A549 (cell line): ENCODE results near the gene FAM199X. TPM values are rescaled to one million over a fixed set of nuclear protein-coding genes. Genes with fewer than 3 reads are reported as not detected.

ENCODE experiments used
- ATAC-seq, 2 experiments: fragments of 200-7000 bp in 1 of 2; fragments of >200 bp in 1 of 2; cut with Nextera tagmentation in 1 of 2; cut with Tn5 transposase in 1 of 2; 3 replicates each; pipeline versions ENCODE4 v1.8.0 to v1.9.1; 2018 to 2020; ENCODE audit warnings: mild to moderate bottlenecking in 1 of 2, moderate library complexity in 1 of 2
- CTCF ChIA-PET: fragments of 300-600 bp; sonication (Branson Sonifier 250); formaldehyde crosslinking; extraction: SDS; loops from one replicate; lab custom pipeline; 2021; ENCODE audit warnings: antibody characterized with exemption, inconsistent platforms; lab: Yijun Ruan, JAX
- POLR2A ChIA-PET: fragments of 350-600 bp; formaldehyde crosslinking; extraction: SDS; loops from one replicate; lab custom pipeline; 2021; ENCODE audit warnings: antibody characterized with exemption, inconsistent platforms; lab: Yijun Ruan, JAX
- DNase-seq, 2 experiments: peaks; one replicate each; pipeline versions ENCODE4 v3.0.0 to v3.0.0-alpha.2; 2011 to 2016; ENCODE audit warnings: low read depth in 1 of 2, low spot score in 1 of 2
- FAIRE-seq: peaks from 2 replicates; lab custom pipeline; 2011; peaks lifted over from hg19 to GRCh38; lab: Jason Lieb, UNC
- H3K27ac ChIP-seq, 2 experiments: fragments of >200 bp; sonication (Bioruptor Twin); formaldehyde crosslinking; 3 replicates each; pipeline ENCODE4 v1.5.1; 2016 to 2017
- H3K4me1 ChIP-seq: fragments of >200 bp; sonication (Bioruptor Twin); formaldehyde crosslinking; 3 replicates; pipeline ENCODE4 v1.6.1; 2016
- H3K4me2 ChIP-seq: fragments of >200 bp; sonication (Bioruptor Twin); formaldehyde crosslinking; 3 replicates; pipeline ENCODE4 v1.6.1; 2016
- H3K4me3 ChIP-seq: fragments of >200 bp; sonication (Bioruptor Twin); formaldehyde crosslinking; 3 replicates; pipeline ENCODE4 v1.5.1; 2016
- H3K9me3 ChIP-seq: fragments of >200 bp; sonication (Bioruptor Twin); formaldehyde crosslinking; 3 replicates; pipeline ENCODE4 v1.6.1; 2016
- BCL3 ChIP-seq: fragments of >200 bp; sonication (Bioruptor Twin); formaldehyde crosslinking; IDR thresholded peaks from 3 replicates; pipeline ENCODE4 v1.6.1; 2016
- CHD4 ChIP-seq: fragments of 200-600 bp; sonication (generic); IDR thresholded peaks from 2 replicates; pipeline ENCODE4 v1.6.1; 2016; ENCODE audit warnings: antibody characterized with exemption, mild to moderate bottlenecking, borderline replicate concordance
- E2F6 ChIP-seq: IDR thresholded peaks from 2 replicates; pipeline ENCODE4 v1.6.1; 2012; ENCODE audit warnings: low read depth, borderline replicate concordance
- EHF ChIP-seq: fragments of 250-450 bp; sonication (Bioruptor Pico); IDR thresholded peaks from 2 replicates; pipeline ENCODE4 v1.5.0; 2020; ENCODE audit warnings: mild to moderate bottlenecking
- FOSB ChIP-seq: fragments of 250-450 bp; sonication (Bioruptor Pico); IDR thresholded peaks from 2 replicates; pipeline ENCODE4 v1.5.0; 2020; ENCODE audit warnings: mild to moderate bottlenecking, moderate library complexity
- FOXS1 ChIP-seq: fragments of 250-450 bp; sonication (Bioruptor Pico); IDR thresholded peaks from 2 replicates; pipeline ENCODE4 v1.5.0; 2020; ENCODE audit warnings: mild to moderate bottlenecking, moderate library complexity
- HMGXB4 ChIP-seq: fragments of 250-450 bp; sonication (Bioruptor Pico); IDR thresholded peaks from 2 replicates; pipeline ENCODE4 v1.5.0; 2021; ENCODE audit warnings: mild to moderate bottlenecking, moderate library complexity, borderline replicate concordance
- JUNB ChIP-seq: fragments of >200 bp; sonication (Bioruptor Twin); formaldehyde crosslinking; IDR thresholded peaks from 2 replicates; pipeline ENCODE4 v1.6.1; 2016
- KDM5A ChIP-seq: fragments of 200-600 bp; sonication (generic); IDR thresholded peaks from 2 replicates; pipeline ENCODE4 v1.6.1; 2016; ENCODE audit warnings: antibody characterized with exemption, mild to moderate bottlenecking
- MAFK ChIP-seq: fragments of 450-650 bp; IDR thresholded peaks from 2 replicates; pipeline ENCODE4 v1.6.1; 2014; ENCODE audit not compliant: partially characterized antibody
- NR3C1 ChIP-seq: fragments of >200 bp; sonication (Bioruptor Twin); formaldehyde crosslinking; IDR thresholded peaks from 3 replicates; pipeline ENCODE4 v1.6.1; 2017
- RARB ChIP-seq: fragments of 250-450 bp; sonication (Bioruptor Pico); IDR thresholded peaks from 2 replicates; pipeline ENCODE4 v1.8.0; 2021; ENCODE audit warnings: mild to moderate bottlenecking, moderate library complexity
- RCOR1 ChIP-seq: fragments of 150-350 bp; IDR thresholded peaks from 2 replicates; pipeline ENCODE4 v1.6.1; 2014; ENCODE audit warnings: antibody characterized with exemption, low read length, low read depth
- RNF2 ChIP-seq: fragments of 200-600 bp; sonication (generic); IDR thresholded peaks from 2 replicates; pipeline ENCODE4 v1.6.1; 2016; ENCODE audit warnings: low read depth, mild to moderate bottlenecking, antibody characterized with exemption, moderate library complexity, borderline replicate concordance
- TP53 ChIP-seq: fragments of 250-450 bp; sonication (Bioruptor Pico); IDR thresholded peaks from 2 replicates; pipeline ENCODE4 v1.5.0; 2021; ENCODE audit warnings: mild to moderate bottlenecking, moderate library complexity
- WGBS: methylation state at CpG from one replicate; pipeline ENCODE4 v1.1.6; 2017; ENCODE audit errors: missing lambda C conversion rate; 5-methylcytosine and 5-hydroxymethylcytosine counted together
- polyA plus RNA-seq, 4 experiments: library from polyadenylated mRNA; depleted of rRNA in 3 of 4; stranded (reverse); fragments of >200 nt; fragmentation: RNase III in 1 of 4; extraction: RNeasy Plus Mini Kit Qiagen cat#74134 plus additional on column Dnase treatment in 1 of 4; gene quantifications; 2 replicates in 3 of 4; 3 replicates in 1 of 4; pipeline ENCODE4 v1.2.3, GENCODE V29; 2011 to 2017
- TF ChIP-seq, protein P1 (sequence below): fragments of >200 bp; sonication (Bioruptor Twin); formaldehyde crosslinking; IDR thresholded peaks from 3 replicates; pipeline ENCODE4 v1.5.1; 2016
- TF ChIP-seq, protein P2 (sequence below): fragments of 450-650 bp; IDR thresholded peaks from 2 replicates; pipeline ENCODE4 v1.6.1; 2014; ENCODE audit warnings: antibody characterized with exemption
- TF ChIP-seq, protein P3 (sequence below): fragments of 200-600 bp; sonication (generic); IDR thresholded peaks from 2 replicates; pipeline ENCODE4 v1.6.1; 2016; ENCODE audit warnings: antibody characterized with exemption, mild to moderate bottlenecking, moderate library complexity

Gene FAM199X
- polyA plus RNA-seq, 2 of the 4 experiments (the other 2 are of a cell fraction) = 20.1 to 26.4 TPM

DNA sequence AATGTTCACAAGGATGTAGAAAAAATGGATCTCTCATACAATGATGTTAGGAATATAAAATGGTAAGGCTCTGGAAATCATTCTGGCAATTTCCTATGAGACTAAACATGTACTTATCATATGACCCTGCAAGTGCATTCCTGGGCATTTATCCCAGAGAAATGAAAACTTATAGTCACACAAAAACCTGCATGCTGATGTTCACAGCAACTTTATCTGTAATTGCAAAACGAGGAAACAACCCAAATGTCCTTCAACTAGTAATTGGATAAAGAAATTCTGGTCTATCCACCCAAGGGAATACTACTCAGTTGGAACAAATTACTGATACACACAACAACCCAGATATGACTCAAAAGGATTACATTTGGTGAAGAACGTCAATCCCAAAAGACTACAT lies 39.4 kb upstream of the FAM199X start:
- TF ChIP-seq E2F6 (no peak), EHF (CRISPR knock-in tag) (no peak), RARB (CRISPR knock-in tag) (no peak), HMGXB4 (CRISPR knock-in tag) (no peak)
- Histone ChIP-seq H3K4me2 (no peak overlapping the region), H3K9me3 (no peaks in the 10 kb centered on the region), H3K27ac (no peak overlapping the region), H3K4me1 (no peaks in the 10 kb centered on the region), H3K4me3 (no peak overlapping the region)
- ATAC-seq = no peak
- ChIA-PET CTCF (no interaction called here), POLR2A (no interaction called here)
- 55% methylated on average over 2 of the region's 2 CpGs for WGBS
- no peak for FAIRE-seq
- no peak for DNase-seq

- no peaks in the 10 kb centered on the region for H3K9me3 ChIP-seq
- WGBS = 85% methylated on average over 6 of the region's 6 CpGs
- no peak overlapping the region for H3K4me3 ChIP-seq
- H3K4me1 ChIP-seq = no peaks in the 10 kb centered on the region
- no peak overlapping the region for H3K27ac ChIP-seq
- no peak overlapping the region for H3K4me2 ChIP-seq
- TF ChIP-seq FOXS1 = no peak
- TF ChIP-seq MAFK = no peak
- TF ChIP-seq RNF2 = no peak
- TF ChIP-seq, protein P1, sequence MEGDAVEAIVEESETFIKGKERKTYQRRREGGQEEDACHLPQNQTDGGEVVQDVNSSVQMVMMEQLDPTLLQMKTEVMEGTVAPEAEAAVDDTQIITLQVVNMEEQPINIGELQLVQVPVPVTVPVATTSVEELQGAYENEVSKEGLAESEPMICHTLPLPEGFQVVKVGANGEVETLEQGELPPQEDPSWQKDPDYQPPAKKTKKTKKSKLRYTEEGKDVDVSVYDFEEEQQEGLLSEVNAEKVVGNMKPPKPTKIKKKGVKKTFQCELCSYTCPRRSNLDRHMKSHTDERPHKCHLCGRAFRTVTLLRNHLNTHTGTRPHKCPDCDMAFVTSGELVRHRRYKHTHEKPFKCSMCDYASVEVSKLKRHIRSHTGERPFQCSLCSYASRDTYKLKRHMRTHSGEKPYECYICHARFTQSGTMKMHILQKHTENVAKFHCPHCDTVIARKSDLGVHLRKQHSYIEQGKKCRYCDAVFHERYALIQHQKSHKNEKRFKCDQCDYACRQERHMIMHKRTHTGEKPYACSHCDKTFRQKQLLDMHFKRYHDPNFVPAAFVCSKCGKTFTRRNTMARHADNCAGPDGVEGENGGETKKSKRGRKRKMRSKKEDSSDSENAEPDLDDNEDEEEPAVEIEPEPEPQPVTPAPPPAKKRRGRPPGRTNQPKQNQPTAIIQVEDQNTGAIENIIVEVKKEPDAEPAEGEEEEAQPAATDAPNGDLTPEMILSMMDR = no peak
- TF ChIP-seq KDM5A = no peak
- TF ChIP-seq RCOR1 = no peak
- TF ChIP-seq FOSB (CRISPR knock-in tag) = no peak
- POLR2A ChIA-PET = no interaction called here
- CTCF ChIA-PET = interaction anchor here (2.2 kb wide), 1 partner anchor 18 kb away, joined by 7 read pairs; the partner anchor contains the start of gene ZCCHC18
- FAIRE-seq (no peak), DNase-seq (no peak), ATAC-seq (no peak)
Measured at GRCh38 chrX:104130808-104131207, 35.4 kb upstream of the FAM199X start.

GRCh38 chrX:104134583-104135261 lies 31.5 kb upstream of the FAM199X start:
- H3K9me3 ChIP-seq = no peaks in the 10 kb centered on the region
- H3K4me3 ChIP-seq = no peak overlapping the region
- H3K27ac ChIP-seq = no peak overlapping the region
- no peaks in the 10 kb centered on the region for H3K4me1 ChIP-seq
- H3K4me2 ChIP-seq = no peak overlapping the region
- no peak for DNase-seq
- ChIA-PET CTCF (no interaction called here), POLR2A (no interaction called here)
- ATAC-seq = no peak
- WGBS = 78% methylated on average over 5 of the region's 5 CpGs
- peak; percentile 18 for FAIRE-seq
- TF ChIP-seq TP53 (no peak), CHD4 (no peak), JUNB (no peak), E2F6 (no peak), MAFK (no peak), FOSB (CRISPR knock-in tag) (no peak), BCL3 (no peak), NR3C1 (no peak)
- TF ChIP-seq, protein P2, sequence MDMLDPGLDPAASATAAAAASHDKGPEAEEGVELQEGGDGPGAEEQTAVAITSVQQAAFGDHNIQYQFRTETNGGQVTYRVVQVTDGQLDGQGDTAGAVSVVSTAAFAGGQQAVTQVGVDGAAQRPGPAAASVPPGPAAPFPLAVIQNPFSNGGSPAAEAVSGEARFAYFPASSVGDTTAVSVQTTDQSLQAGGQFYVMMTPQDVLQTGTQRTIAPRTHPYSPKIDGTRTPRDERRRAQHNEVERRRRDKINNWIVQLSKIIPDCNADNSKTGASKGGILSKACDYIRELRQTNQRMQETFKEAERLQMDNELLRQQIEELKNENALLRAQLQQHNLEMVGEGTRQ = no peak
- TF ChIP-seq, protein P3, sequence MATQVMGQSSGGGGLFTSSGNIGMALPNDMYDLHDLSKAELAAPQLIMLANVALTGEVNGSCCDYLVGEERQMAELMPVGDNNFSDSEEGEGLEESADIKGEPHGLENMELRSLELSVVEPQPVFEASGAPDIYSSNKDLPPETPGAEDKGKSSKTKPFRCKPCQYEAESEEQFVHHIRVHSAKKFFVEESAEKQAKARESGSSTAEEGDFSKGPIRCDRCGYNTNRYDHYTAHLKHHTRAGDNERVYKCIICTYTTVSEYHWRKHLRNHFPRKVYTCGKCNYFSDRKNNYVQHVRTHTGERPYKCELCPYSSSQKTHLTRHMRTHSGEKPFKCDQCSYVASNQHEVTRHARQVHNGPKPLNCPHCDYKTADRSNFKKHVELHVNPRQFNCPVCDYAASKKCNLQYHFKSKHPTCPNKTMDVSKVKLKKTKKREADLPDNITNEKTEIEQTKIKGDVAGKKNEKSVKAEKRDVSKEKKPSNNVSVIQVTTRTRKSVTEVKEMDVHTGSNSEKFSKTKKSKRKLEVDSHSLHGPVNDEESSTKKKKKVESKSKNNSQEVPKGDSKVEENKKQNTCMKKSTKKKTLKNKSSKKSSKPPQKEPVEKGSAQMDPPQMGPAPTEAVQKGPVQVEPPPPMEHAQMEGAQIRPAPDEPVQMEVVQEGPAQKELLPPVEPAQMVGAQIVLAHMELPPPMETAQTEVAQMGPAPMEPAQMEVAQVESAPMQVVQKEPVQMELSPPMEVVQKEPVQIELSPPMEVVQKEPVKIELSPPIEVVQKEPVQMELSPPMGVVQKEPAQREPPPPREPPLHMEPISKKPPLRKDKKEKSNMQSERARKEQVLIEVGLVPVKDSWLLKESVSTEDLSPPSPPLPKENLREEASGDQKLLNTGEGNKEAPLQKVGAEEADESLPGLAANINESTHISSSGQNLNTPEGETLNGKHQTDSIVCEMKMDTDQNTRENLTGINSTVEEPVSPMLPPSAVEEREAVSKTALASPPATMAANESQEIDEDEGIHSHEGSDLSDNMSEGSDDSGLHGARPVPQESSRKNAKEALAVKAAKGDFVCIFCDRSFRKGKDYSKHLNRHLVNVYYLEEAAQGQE = no peak
- TF ChIP-seq, protein P1 = no peak
